IPS-20b (cell line): ENCODE measurements around the gene THSD7A.
"Not testable (repeated sequence)": the region's sequence is repeated elsewhere in the genome, so short reads cannot be mapped to it uniquely, and the experiment has no call there.

Source experiments
- H3K27ac ChIP-seq: one replicate; pipeline ENCODE4 v1.5.1; 2013; ENCODE audit warnings: low read length
- H3K27me3 ChIP-seq: 2 replicates; pipeline ENCODE4 v1.6.1; 2013; ENCODE audit warnings: mild to moderate bottlenecking, low read length, inconsistent platforms; ENCODE audit not compliant: insufficient read depth
- H3K36me3 ChIP-seq: 2 replicates; pipeline ENCODE4 v1.6.1; 2013; ENCODE audit warnings: low read depth, mild to moderate bottlenecking, inconsistent platforms, low read length, moderate library complexity; ENCODE audit not compliant: insufficient read depth
- H3K4me1 ChIP-seq: 2 replicates; pipeline ENCODE4 v1.6.1; 2013; ENCODE audit warnings: mild to moderate bottlenecking, control low read depth, inconsistent platforms, low read length, moderate library complexity; ENCODE audit not compliant: insufficient read depth
- H3K4me3 ChIP-seq: 2 replicates; pipeline ENCODE4 v1.5.1; 2013; ENCODE audit warnings: mild to moderate bottlenecking, low read length, inconsistent platforms
- H3K9ac ChIP-seq: 2 replicates; pipeline ENCODE4 v1.6.1; 2013; ENCODE audit warnings: low read depth, mild to moderate bottlenecking, inconsistent platforms, low read length, moderate library complexity
- H3K9me3 ChIP-seq: 2 replicates; pipeline ENCODE4 v1.6.1; 2013; ENCODE audit warnings: mild to moderate bottlenecking, low read depth, low read length, inconsistent platforms; ENCODE audit not compliant: insufficient read depth

Gene THSD7A

GRCh38 chr7:11458736-11459483 is 373.1 kb downstream of the THSD7A start:
- no peaks in the 10 kb centered on the region for H3K36me3 ChIP-seq
- H3K27me3 ChIP-seq = no peaks in the 10 kb centered on the region
- H3K9ac ChIP-seq = no peak overlapping the region
- no peak overlapping the region for H3K4me3 ChIP-seq
- H3K9me3 ChIP-seq = no peaks in the 10 kb centered on the region
- no peaks in the 10 kb centered on the region for H3K4me1 ChIP-seq
- no peak overlapping the region for H3K27ac ChIP-seq

- Histone ChIP-seq H3K4me3 (no peak overlapping the region), H3K9me3 (no peaks in the 10 kb centered on the region), H3K27me3 (no peaks in the 10 kb centered on the region), H3K9ac (no peak overlapping the region), H3K27ac (no peak overlapping the region), H3K36me3 (no peaks in the 10 kb centered on the region), H3K4me1 (no peaks in the 10 kb centered on the region)
These were observed 374.6 kb downstream of the THSD7A start for GRCh38 chr7:11457419-11457818.

- Histone ChIP-seq H3K4me3 (no peak overlapping the region), H3K36me3 (no peaks in the 10 kb centered on the region), H3K9me3 (no peaks in the 10 kb centered on the region), H3K27ac (no peak overlapping the region), H3K4me1 (no peaks in the 10 kb centered on the region), H3K9ac (no peak overlapping the region), H3K27me3 (no peaks in the 10 kb centered on the region)
These were observed 375.4 kb downstream of the THSD7A start for GRCh38 chr7:11456574-11456973.

- H3K4me1 ChIP-seq = no peaks in the 10 kb centered on the region
- H3K27ac ChIP-seq = no peak overlapping the region
- H3K36me3 ChIP-seq = no peaks in the 10 kb centered on the region
- H3K27me3 ChIP-seq = no peaks in the 10 kb centered on the region
- no peak overlapping the region for H3K9ac ChIP-seq
- no peaks in the 10 kb centered on the region for H3K9me3 ChIP-seq
- H3K4me3 ChIP-seq = no peak overlapping the region
These were observed 379.5 kb downstream of the THSD7A start for GRCh38 chr7:11452476-11452875.

GRCh38 chr7:11450281-11450680 is 381.7 kb downstream of the THSD7A start:
- Histone ChIP-seq H3K27me3 (no peaks in the 10 kb centered on the region), H3K4me3 (no peak overlapping the region), H3K9ac (no peak overlapping the region), H3K36me3 (no peaks in the 10 kb centered on the region), H3K4me1 (no peaks in the 10 kb centered on the region), H3K27ac (no peak overlapping the region), H3K9me3 (no peaks in the 10 kb centered on the region)

GRCh38 chr7:11449316-11449715 is 382.7 kb downstream of the THSD7A start:
- no peaks in the 10 kb centered on the region for H3K27me3 ChIP-seq
- no peak overlapping the region for H3K9ac ChIP-seq
- H3K4me3 ChIP-seq = no peak overlapping the region
- H3K9me3 ChIP-seq = no peaks in the 10 kb centered on the region
- H3K4me1 ChIP-seq = no peaks in the 10 kb centered on the region
- H3K36me3 ChIP-seq = no peaks in the 10 kb centered on the region
- no peak overlapping the region for H3K27ac ChIP-seq

GRCh38 chr7:11448323-11448722 is 383.7 kb downstream of the THSD7A start:
- Histone ChIP-seq H3K36me3 (no peaks in the 10 kb centered on the region), H3K9ac (no peak overlapping the region), H3K9me3 (no peaks in the 10 kb centered on the region), H3K27ac (no peak overlapping the region), H3K4me3 (no peak overlapping the region), H3K27me3 (no peaks in the 10 kb centered on the region), H3K4me1 (no peaks in the 10 kb centered on the region)

GRCh38 chr7:11447106-11447505 is 384.9 kb downstream of the THSD7A start:
- Histone ChIP-seq H3K4me1 (no peaks in the 10 kb centered on the region), H3K9me3 (no peaks in the 10 kb centered on the region), H3K36me3 (no peaks in the 10 kb centered on the region), H3K9ac (no peak overlapping the region), H3K27ac (no peak overlapping the region), H3K27me3 (no peaks in the 10 kb centered on the region), H3K4me3 (no peak overlapping the region)

- H3K4me3 ChIP-seq, H3K27me3 ChIP-seq, H3K27ac ChIP-seq, H3K9ac ChIP-seq, H3K36me3 ChIP-seq, H3K9me3 ChIP-seq, H3K4me1 ChIP-seq: not testable (repeated sequence)
These were observed 388.1 kb downstream of the THSD7A start for GRCh38 chr7:11443934-11444333.

- H3K4me1 ChIP-seq = peaks cover 6% of the 10 kb centered on the region; the same call in 1 of the 2 replicates
- H3K9me3 ChIP-seq = peaks cover 9% of the 10 kb centered on the region; the same call in 1 of the 2 replicates
- peaks cover 6% of the 10 kb centered on the region; the same call in 1 of the 2 replicates for H3K36me3 ChIP-seq
- no peak overlapping the region for H3K9ac ChIP-seq
- no peaks in the 10 kb centered on the region for H3K27me3 ChIP-seq
- no peak overlapping the region for H3K27ac ChIP-seq
- H3K4me3 ChIP-seq = no peak overlapping the region
These were observed 394.0 kb downstream of the THSD7A start for GRCh38 chr7:11437994-11438393.

- H3K4me1 ChIP-seq = peaks cover 6% of the 10 kb centered on the region; the same call in 1 of the 2 replicates
- H3K4me3 ChIP-seq = no peak overlapping the region
- no peak overlapping the region for H3K9ac ChIP-seq
- peaks cover 6% of the 10 kb centered on the region; the same call in 1 of the 2 replicates for H3K36me3 ChIP-seq
- H3K27me3 ChIP-seq = no peaks in the 10 kb centered on the region
- H3K27ac ChIP-seq = no peak overlapping the region
- H3K9me3 ChIP-seq = peaks cover 9% of the 10 kb centered on the region; the same call in 1 of the 2 replicates
These were observed 395.0 kb downstream of the THSD7A start for GRCh38 chr7:11436773-11437524.

GRCh38 chr7:11436316-11436715 is 395.7 kb downstream of the THSD7A start:
- no peaks in the 10 kb centered on the region for H3K27me3 ChIP-seq
- H3K9ac ChIP-seq = no peak overlapping the region
- H3K27ac ChIP-seq = no peak overlapping the region
- peaks cover 9% of the 10 kb centered on the region; the same call in 1 of the 2 replicates for H3K9me3 ChIP-seq
- H3K36me3 ChIP-seq = peaks cover 6% of the 10 kb centered on the region; the same call in 1 of the 2 replicates
- H3K4me3 ChIP-seq = no peak overlapping the region
- H3K4me1 ChIP-seq = peaks cover 6% of the 10 kb centered on the region; the same call in 1 of the 2 replicates
